Breast epithelium (tissue), 3 donors: ENCODE data around the gene TNRC18.

Experiments
- POLR2AphosphoS5 ChIP-seq, 3 donors: sonication (generic); formaldehyde crosslinking; IDR thresholded peaks; one replicate each; pipeline ENCODE4 v1.6.1; 2017; ENCODE audit warnings: antibody characterized with exemption in 3 of 3
- TF ChIP-seq, protein P1 (sequence below), 3 donors: fragments of 450-650 bp; IDR thresholded peaks; one replicate each; pipeline ENCODE4 v1.5.1; 2016 to 2017; ENCODE audit warnings: antibody characterized with exemption in 3 of 3, mild to moderate bottlenecking in 3 of 3, moderate library complexity in 3 of 3

DNA sequence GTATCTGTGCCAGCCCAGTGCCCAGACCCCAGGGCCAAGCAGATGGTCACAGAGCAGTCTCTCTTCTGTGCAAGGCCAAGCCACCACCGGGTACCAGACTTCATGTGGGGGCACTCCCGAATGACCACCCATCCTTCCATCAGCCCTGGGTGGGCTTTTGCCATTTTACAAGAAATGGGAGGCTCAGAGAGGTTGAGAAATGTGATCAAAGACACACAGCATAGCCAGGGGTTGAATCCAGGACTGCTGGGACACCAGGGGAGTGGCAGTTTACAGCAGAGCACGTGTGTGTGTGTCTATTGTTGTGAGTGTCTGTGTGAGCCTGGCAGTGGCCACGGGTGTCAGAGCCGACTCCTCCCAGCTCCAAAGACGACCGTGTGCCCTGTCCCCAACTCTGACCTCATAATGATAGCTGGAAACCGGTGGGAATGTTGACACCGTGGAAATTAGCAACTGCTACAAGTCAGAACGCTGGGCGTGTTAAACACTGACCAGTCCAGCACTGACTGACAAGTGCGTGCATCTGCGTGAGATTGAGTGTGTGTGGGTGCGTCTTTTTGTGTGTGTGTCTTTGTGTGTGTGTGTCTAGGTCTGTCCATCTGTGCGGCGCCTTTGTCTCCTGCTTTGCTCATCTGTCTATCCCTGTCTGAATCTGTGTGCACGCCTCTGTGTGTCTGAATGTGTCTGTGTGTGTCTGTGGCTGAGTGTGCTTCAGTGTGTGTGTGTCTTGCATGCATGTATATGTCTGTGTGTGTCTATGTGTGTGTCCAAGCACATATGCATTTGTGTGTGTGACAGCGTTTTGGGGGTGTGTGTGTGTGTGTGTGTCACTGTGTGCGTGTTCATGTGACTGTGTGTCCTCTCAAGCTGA is 158.1 kb downstream of the TNRC18 start:
- TF ChIP-seq, protein P1, sequence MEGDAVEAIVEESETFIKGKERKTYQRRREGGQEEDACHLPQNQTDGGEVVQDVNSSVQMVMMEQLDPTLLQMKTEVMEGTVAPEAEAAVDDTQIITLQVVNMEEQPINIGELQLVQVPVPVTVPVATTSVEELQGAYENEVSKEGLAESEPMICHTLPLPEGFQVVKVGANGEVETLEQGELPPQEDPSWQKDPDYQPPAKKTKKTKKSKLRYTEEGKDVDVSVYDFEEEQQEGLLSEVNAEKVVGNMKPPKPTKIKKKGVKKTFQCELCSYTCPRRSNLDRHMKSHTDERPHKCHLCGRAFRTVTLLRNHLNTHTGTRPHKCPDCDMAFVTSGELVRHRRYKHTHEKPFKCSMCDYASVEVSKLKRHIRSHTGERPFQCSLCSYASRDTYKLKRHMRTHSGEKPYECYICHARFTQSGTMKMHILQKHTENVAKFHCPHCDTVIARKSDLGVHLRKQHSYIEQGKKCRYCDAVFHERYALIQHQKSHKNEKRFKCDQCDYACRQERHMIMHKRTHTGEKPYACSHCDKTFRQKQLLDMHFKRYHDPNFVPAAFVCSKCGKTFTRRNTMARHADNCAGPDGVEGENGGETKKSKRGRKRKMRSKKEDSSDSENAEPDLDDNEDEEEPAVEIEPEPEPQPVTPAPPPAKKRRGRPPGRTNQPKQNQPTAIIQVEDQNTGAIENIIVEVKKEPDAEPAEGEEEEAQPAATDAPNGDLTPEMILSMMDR (IDR thresholded peaks at IDR 0.05) = no peak
- TF ChIP-seq POLR2AphosphoS5 (IDR thresholded peaks at IDR 0.05) = no peak
